Ectodermal cell (in vitro differentiated cells): ENCODE results near the gene ZNF337. TPM values are rescaled to one million over a fixed set of nuclear protein-coding genes. Genes with fewer than 3 reads are reported as not detected.

Experiments
- H3K27ac ChIP-seq: 2 replicates; pipeline ENCODE4 v1.7.0; 2013; ENCODE audit warnings: mild to moderate bottlenecking, low read depth, low read length; ENCODE audit not compliant: insufficient read depth, poor library complexity, severe bottlenecking
- H3K27me3 ChIP-seq: 2 replicates; pipeline ENCODE4 v1.7.0; 2013; ENCODE audit warnings: mild to moderate bottlenecking, low read length; ENCODE audit not compliant: insufficient read depth, control insufficient read depth, poor library complexity, severe bottlenecking
- H3K36me3 ChIP-seq: one replicate; pipeline ENCODE4 v1.7.0; 2013; ENCODE audit warnings: low read length; ENCODE audit not compliant: control insufficient read depth, insufficient read depth
- H3K4me1 ChIP-seq: one replicate; pipeline ENCODE4 v1.7.0; 2013; ENCODE audit warnings: low read length; ENCODE audit not compliant: control insufficient read depth, insufficient read depth
- H3K4me3 ChIP-seq: 2 replicates; pipeline ENCODE4 v1.7.0; 2013; ENCODE audit warnings: low read depth, low read length, control low read depth; ENCODE audit not compliant: insufficient read depth
- H3K9me3 ChIP-seq: 2 replicates; pipeline ENCODE4 v1.7.0; 2013; ENCODE audit warnings: mild to moderate bottlenecking, low read length, moderate library complexity; ENCODE audit not compliant: control insufficient read depth
- WGBS, 2 experiments: methylation state at CpG; one replicate each; pipeline ENCODE4 v1.1.7; 2013; ENCODE audit warnings: missing lambda C conversion rate in 2 of 2; 5-methylcytosine and 5-hydroxymethylcytosine counted together
- polyA plus RNA-seq, 4 experiments: library from polyadenylated mRNA; stranded (reverse); fragments of 50-300 nt; gene quantifications; one replicate each; pipeline ENCODE4 v1.2.3, GENCODE V29; 2013

ZNF337 gene
- 14.5 TPM for polyA plus RNA-seq (2013, experiment 1 of 4)
- polyA plus RNA-seq (2013, experiment 2 of 4) = 14.3 TPM
- 10.0 TPM for polyA plus RNA-seq (2013, experiment 3 of 4)
- 11.8 TPM for polyA plus RNA-seq (2013, experiment 4 of 4)

DNA sequence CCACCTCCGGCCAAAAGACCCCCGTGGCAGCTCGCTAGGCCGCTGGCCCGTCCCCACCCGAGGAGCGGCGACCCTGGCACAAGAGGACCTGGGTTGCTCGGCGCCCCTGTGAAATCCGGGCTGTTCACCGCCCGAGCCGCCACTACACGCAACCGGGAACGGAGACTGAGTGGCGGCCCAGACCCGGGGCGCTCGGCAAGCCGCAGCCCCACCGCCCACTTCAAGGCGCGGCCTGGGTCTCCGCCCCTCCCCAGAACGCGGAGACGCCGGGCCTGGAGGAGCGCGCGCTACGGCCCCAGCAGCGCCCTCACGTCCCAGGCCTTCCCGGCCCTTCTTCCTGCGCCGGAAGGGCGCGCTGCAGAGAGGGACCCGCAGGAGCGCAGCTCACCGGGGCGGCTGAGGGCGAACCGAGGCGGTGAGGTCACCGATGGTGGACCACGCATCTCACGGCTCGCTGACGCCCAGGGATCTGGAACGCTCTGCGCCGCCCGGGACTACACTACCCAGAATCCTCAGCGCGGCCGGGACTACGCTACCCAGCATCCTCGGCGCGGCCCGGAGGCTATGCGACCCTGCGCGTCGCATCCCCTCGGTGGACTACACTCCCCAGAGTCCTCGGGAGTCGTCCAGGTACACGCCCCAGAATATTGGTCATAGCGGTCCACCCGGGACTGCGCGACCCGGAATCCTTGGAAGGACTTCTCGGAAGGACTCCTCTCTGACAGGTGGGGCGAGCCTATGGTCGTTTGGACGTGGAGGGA is at the start of gene ZNF337:
TSS of gene ZNF337 (minus strand) at position 483 of the 761 bp plus-strand sequence. CDS start 10,436 bp downstream, outside the sequence.
- H3K4me3 ChIP-seq = peak within 1 kb of the TSS; percentile 89
- H3K36me3 ChIP-seq = no peaks in the 10 kb centered on the region
- H3K9me3 ChIP-seq = no peaks in the 10 kb centered on the region
- peak within 1 kb of the TSS; percentile 78 for H3K27ac ChIP-seq
- H3K4me1 ChIP-seq = no peaks in the 10 kb centered on the region
- H3K27me3 ChIP-seq = no peaks in the 10 kb centered on the region
- WGBS, 2 experiments = 0% methylated on average over 81 to 82 of the region's 82 CpGs

DNA sequence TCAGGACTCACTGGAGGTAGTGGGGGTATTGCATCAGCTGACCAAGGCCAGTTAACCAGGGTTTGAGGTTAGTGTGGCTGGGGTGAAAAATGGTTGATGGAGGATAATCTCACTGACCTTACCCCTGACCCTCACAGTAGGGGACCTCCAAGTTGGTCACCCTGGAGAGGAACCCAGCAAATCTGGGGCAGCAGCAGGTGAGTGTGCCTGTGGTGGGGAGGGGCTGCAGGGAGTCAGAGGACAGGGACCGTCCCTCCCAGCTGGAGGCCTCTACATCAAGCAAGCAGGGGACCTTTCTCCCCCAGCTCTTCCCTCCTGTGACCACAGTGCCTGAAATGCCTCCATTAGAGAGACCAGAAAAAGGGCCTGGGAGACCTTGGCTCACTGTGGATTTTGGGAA is 49.1 kb upstream of the ZNF337 start:
- Histone ChIP-seq H3K27ac (no peak overlapping the region), H3K27me3 (no peaks in the 10 kb centered on the region), H3K4me1 (no peaks in the 10 kb centered on the region), H3K36me3 (no peaks in the 10 kb centered on the region), H3K4me3 (no peak overlapping the region), H3K9me3 (no peaks in the 10 kb centered on the region)
- 75 to 86% methylated on average over 1 of the region's 1 CpG for WGBS, 2 experiments

DNA sequence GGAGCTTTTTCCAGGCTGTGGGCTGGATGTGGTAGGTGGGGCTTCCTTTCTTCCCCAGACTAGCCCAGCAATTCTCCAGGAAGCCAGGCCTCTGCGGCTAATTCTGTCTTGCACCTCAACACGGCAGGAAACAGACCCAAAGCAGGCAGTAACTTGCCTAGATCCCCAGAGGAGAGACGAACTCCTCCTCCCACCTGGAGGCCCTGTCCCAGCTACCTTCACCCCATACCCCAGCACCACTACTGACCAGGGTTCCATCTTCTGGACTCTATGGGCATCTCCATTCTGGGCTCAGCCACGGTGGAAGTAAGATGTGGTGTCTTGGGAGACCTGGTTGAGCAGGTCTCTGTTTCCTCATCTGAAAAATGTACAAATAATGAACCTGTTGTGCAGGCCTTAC is 48.4 kb upstream of the ZNF337 start:
- no peaks in the 10 kb centered on the region for H3K4me1 ChIP-seq
- no peak overlapping the region for H3K27ac ChIP-seq
- H3K9me3 ChIP-seq = no peaks in the 10 kb centered on the region
- H3K27me3 ChIP-seq = no peaks in the 10 kb centered on the region
- WGBS, 2 experiments = 85 to 92% methylated on average over 4 of the region's 4 CpGs
- H3K4me3 ChIP-seq = no peak overlapping the region
- no peaks in the 10 kb centered on the region for H3K36me3 ChIP-seq

GRCh38 chr20:25744261-25744660 is 47.6 kb upstream of the ZNF337 start:
- H3K9me3 ChIP-seq = no peaks in the 10 kb centered on the region
- 95 to 97% methylated on average over 2 of the region's 2 CpGs for WGBS, 2 experiments
- no peaks in the 10 kb centered on the region for H3K27me3 ChIP-seq
- H3K36me3 ChIP-seq = no peaks in the 10 kb centered on the region
- H3K4me1 ChIP-seq = no peaks in the 10 kb centered on the region
- H3K4me3 ChIP-seq = no peak overlapping the region
- H3K27ac ChIP-seq = no peak overlapping the region

GRCh38 chr20:25741088-25741487 is 44.4 kb upstream of the ZNF337 start:
- Histone ChIP-seq H3K4me3 (no peak overlapping the region), H3K36me3 (no peaks in the 10 kb centered on the region), H3K27me3 (no peaks in the 10 kb centered on the region), H3K27ac (no peak overlapping the region), H3K9me3 (no peaks in the 10 kb centered on the region), H3K4me1 (no peaks in the 10 kb centered on the region)

DNA sequence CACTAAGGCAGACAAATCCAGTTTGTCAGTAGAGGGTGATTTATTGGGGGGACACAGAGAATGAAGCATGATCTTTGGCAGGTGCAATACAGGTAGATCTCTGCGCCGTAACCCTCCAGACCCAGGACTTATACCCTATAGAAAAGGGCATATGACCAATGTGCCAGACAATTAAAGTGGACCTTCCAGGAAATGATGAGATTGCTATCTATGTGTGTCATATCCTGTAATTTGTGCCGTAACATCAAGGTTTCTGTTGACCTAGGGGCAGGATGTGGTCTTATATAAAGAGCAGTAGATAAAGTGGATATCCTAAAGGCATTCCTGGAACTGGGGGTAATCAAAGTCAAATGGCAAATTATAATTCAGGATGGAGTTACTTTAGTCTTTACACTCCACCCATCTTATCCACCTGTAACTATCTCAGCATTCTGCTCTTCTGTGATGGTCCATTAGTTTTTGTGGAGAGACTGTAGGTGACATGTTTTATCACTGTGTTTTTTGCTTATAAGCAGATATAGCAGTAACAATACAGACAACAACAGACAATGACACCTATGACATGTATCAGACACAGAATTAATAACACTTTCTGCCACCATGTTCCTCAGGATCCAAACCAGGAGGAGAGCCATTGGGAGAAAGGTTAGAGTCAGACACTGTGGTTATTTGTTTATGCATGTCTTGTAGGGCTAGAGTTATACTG is 43.1 kb upstream of the ZNF337 start:
- Histone ChIP-seq H3K4me3 (no peak overlapping the region), H3K27me3 (no peaks in the 10 kb centered on the region), H3K9me3 (no peaks in the 10 kb centered on the region), H3K27ac (no peak overlapping the region), H3K36me3 (no peaks in the 10 kb centered on the region), H3K4me1 (no peaks in the 10 kb centered on the region)
- WGBS, 2 experiments = 96 to 100% methylated on average over 3 of the region's 3 CpGs

DNA sequence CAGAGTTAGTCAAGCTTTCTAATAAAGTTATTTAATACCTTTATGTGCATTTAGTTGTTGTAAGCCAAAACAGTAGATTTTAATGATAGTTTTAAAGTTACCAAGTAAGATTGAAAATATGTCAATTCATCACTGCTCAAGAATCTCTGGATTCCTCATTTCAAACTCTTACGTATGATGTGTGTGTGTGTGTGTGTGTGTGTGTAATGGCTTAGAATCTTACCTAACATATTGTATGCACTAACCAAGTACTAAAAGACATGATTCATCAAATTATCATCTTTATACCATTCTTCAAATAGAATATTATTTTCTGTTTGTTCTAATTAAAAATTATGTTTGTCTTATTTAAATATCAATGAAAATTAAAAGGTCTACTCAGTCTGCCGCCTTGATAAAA is 41.5 kb upstream of the ZNF337 start:
- Histone ChIP-seq H3K36me3 (no peaks in the 10 kb centered on the region), H3K4me1 (no peaks in the 10 kb centered on the region), H3K27ac (no peak overlapping the region), H3K27me3 (no peaks in the 10 kb centered on the region), H3K4me3 (no peak overlapping the region), H3K9me3 (no peaks in the 10 kb centered on the region)
- no CpG with 5 or more reads among the region's 2 CpGs for WGBS, 2 experiments

DNA sequence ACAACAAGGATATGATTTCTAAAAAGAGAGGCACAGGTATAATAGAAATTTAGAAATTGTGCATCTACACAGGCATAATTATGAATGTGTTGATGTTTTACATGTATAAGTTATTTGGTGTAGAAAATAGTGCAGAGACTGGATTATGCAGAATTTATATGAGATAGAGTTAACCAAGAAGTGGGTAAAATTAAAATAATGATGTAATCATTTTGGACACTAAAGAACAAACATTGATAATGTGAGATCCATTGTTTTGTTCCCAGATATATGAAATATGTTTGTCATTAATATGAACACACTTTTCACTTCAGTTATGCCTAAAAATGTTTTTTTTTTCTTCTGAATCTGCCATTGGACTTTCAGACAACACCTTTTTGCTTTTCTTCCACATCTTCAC is 37.2 kb upstream of the ZNF337 start:
- no peaks in the 10 kb centered on the region for H3K36me3 ChIP-seq

DNA sequence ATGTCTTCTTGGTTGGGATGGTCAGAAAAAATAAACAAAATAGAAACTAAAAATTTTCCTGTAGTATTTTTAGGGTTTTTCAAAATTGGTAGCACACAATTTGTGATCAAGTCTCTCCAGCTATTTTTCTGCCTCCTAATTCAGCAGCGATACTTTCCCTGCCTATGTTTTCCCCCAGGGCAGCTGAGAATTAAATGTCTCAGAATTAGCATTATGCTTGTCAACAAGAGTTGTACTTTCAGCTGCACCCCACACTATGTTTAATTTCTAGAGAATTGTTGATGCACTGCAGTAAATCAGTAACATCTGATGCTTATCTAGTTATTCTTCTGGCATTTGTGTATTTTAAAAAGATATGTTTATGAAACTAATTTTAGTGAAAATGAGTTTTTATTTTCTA is 34.2 kb upstream of the ZNF337 start:
- Histone ChIP-seq H3K4me3 (no peak overlapping the region), H3K36me3 (no peaks in the 10 kb centered on the region), H3K27me3 (no peaks in the 10 kb centered on the region), H3K4me1 (no peaks in the 10 kb centered on the region), H3K27ac (no peak overlapping the region), H3K9me3 (no peaks in the 10 kb centered on the region)
- 88 to 100% methylated on average over 1 of the region's 1 CpG for WGBS, 2 experiments

More for the DNA sequence above, 37.2 kb upstream of the ZNF337 start:
- H3K27ac ChIP-seq = no peak overlapping the region
- no peaks in the 10 kb centered on the region for H3K4me1 ChIP-seq
- H3K27me3 ChIP-seq = no peaks in the 10 kb centered on the region
- H3K9me3 ChIP-seq = no peaks in the 10 kb centered on the region
- H3K4me3 ChIP-seq = no peak overlapping the region

DNA sequence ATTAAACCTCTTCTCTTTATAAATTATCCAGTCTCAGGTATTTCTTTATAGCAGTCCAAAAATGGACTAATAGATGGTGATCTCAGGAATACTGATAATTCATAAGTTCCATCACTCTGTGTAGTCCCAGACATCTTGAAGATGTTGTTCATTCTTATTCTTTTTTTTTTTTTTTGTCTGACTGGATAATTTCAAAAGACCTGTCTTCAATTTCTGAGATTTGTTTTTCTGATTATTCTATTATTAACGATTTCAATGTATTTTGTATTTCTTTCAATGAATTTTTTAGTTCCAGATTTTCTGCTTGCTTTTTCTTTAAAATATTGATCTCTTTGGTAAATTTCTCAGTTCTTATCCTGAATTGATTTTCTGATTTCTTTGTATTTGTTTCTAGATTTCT is 29.7 kb upstream of the ZNF337 start:
- H3K36me3 ChIP-seq = no peaks in the 10 kb centered on the region
- H3K27ac ChIP-seq = no peak overlapping the region
- H3K9me3 ChIP-seq = no peaks in the 10 kb centered on the region
- no peaks in the 10 kb centered on the region for H3K4me1 ChIP-seq
- H3K27me3 ChIP-seq = no peaks in the 10 kb centered on the region
- no peak overlapping the region for H3K4me3 ChIP-seq
- WGBS, 2 experiments = no CpG with 5 or more reads among the region's 1 CpG
